HUES64 (cell line): ENCODE measurements around the gene CAPN2.

Experiments
- H3K27ac ChIP-seq: 2 replicates; pipeline ENCODE4 v1.7.0; 2013; ENCODE audit warnings: low read depth, low read length, inconsistent platforms
- H3K27me3 ChIP-seq: 2 replicates; pipeline ENCODE4 v1.6.1; 2013; ENCODE audit warnings: mild to moderate bottlenecking, low read length; ENCODE audit not compliant: insufficient read depth
- H3K36me3 ChIP-seq: 2 replicates; pipeline ENCODE4 v1.6.1; 2013; ENCODE audit warnings: mild to moderate bottlenecking, low read length; ENCODE audit not compliant: insufficient read depth
- H3K4me1 ChIP-seq: 2 replicates; pipeline ENCODE4 v1.6.1; 2013; ENCODE audit warnings: mild to moderate bottlenecking, low read length, moderate library complexity; ENCODE audit not compliant: insufficient read depth
- H3K4me3 ChIP-seq: 2 replicates; pipeline ENCODE4 v1.5.1; 2013; ENCODE audit warnings: mild to moderate bottlenecking, low read length, moderate library complexity
- H3K9ac ChIP-seq: 2 replicates; pipeline ENCODE4 v1.6.1; 2013; ENCODE audit warnings: mild to moderate bottlenecking, low read depth, low read length
- H3K9me3 ChIP-seq: 2 replicates; pipeline ENCODE4 v1.6.1; 2013; ENCODE audit warnings: low read depth, low read length; ENCODE audit not compliant: insufficient read depth
- WGBS: fragments of 150-250, 120-280 bp; methylation state at CpG from one replicate; pipeline ENCODE4 v1.1.7; 2013; ENCODE audit warnings: missing lambda C conversion rate; 5-methylcytosine and 5-hydroxymethylcytosine counted together

The CAPN2 gene

DNA sequence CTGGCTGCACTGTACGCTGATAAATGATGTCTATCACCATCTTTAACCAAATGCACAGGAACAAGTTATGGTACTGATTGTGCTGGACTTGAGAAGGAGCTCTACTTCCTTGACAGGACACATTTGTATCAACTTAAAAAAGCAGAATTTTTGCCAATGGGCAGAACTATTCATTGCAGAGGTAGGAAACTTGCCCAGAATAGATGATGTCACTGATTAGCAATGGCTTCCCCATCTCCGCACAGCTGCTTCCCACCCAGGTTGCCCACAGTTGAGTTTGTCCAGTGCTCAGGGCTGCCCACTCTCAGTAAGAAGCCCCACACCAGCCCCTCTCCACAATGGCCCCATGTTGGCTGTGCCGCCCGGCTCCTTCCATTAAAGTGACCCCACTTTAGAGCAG lies 33.4 kb downstream of the CAPN2 start:
- Histone ChIP-seq H3K9ac (no peak overlapping the region), H3K27ac (no peak overlapping the region), H3K4me3 (no peak overlapping the region), H3K4me1 (no peaks in the 10 kb centered on the region), H3K36me3 (peaks cover 18% of the 10 kb centered on the region; the same call in 1 of the 2 replicates), H3K27me3 (peaks cover 23% of the 10 kb centered on the region), H3K9me3 (no peaks in the 10 kb centered on the region)
- WGBS: 95% methylated on average over 4 of the region's 4 CpGs

- peaks cover 37% of the 10 kb centered on the region; the same call in 1 of the 2 replicates for H3K36me3 ChIP-seq
- WGBS: 80% methylated on average over 4 of the region's 4 CpGs
- H3K27ac ChIP-seq: no peak overlapping the region
- peaks cover 23% of the 10 kb centered on the region for H3K27me3 ChIP-seq
- no peak overlapping the region for H3K4me3 ChIP-seq
- no peak overlapping the region for H3K9ac ChIP-seq
- H3K4me1 ChIP-seq: peaks cover 7% of the 10 kb centered on the region
- no peaks in the 10 kb centered on the region for H3K9me3 ChIP-seq
These were observed 35.5 kb downstream of the CAPN2 start for GRCh38 chr1:223747838-223748335.

- Histone ChIP-seq H3K9me3 (no peaks in the 10 kb centered on the region), H3K4me1 (peaks cover 10% of the 10 kb centered on the region), H3K27ac (no peak overlapping the region), H3K27me3 (peaks cover 23% of the 10 kb centered on the region), H3K36me3 (peaks cover 42% of the 10 kb centered on the region; the same call in 1 of the 2 replicates), H3K9ac (peak overlapping the region; percentile 84), H3K4me3 (peak overlapping the region; percentile 76)
- 37% methylated on average over 18 of the region's 18 CpGs for WGBS
These were observed 36.0 kb downstream of the CAPN2 start for GRCh38 chr1:223748405-223748772.

- Histone ChIP-seq H3K27ac (peak overlapping the region; percentile 10; the same call in 1 of the 2 replicates), H3K9ac (peak overlapping the region; percentile 84), H3K36me3 (peaks cover 49% of the 10 kb centered on the region; the same call in 1 of the 2 replicates), H3K4me3 (peak overlapping the region; percentile 76), H3K27me3 (peaks cover 23% of the 10 kb centered on the region), H3K4me1 (peaks cover 10% of the 10 kb centered on the region), H3K9me3 (no peaks in the 10 kb centered on the region)
- whole genome bisulfite sequencing: 6% methylated on average over 61 of the region's 61 CpGs
These were observed 36.7 kb downstream of the CAPN2 start for GRCh38 chr1:223748773-223749733.

DNA sequence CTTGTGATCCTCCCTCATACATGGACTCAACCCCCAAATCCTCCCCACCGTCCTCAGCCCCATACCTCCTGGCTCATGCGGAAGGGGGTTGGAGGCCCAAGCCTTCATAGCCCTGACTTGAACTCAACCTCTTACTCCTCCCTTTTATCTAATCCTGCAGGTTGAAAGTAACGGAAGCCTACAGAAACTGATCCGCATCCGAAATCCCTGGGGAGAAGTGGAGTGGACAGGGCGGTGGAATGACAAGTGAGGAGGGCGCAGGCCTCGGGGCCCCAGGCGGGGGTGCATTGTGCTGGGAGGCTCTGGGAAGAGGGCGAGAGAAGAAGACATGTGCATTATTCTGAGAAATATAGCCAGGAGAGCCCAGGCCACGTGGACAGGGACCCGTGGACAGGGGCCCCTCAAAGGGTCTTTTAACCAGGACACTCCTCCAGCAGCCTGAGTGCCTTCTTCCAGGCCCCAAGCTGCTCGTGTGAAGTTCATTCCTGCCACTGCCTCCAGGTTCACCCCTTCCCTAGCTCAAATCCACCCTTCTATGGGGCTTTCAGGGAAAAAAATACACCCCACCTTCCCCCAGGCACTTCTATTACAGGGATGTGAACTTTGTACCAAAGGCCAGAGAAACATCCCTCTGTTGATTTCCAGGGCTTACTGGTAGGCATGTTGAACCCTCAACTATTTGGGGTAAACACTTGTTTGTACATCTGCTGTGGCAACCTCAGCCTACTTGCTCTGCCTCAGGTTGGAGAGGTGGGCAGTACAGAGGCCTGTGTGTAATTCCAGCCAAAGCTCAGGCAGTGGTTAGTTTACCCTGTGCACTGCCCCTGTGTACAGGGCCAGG lies 38.6 kb downstream of the CAPN2 start:
- H3K4me3 ChIP-seq: no peak overlapping the region
- 86% methylated on average over 13 of the region's 13 CpGs for WGBS
- no peaks in the 10 kb centered on the region for H3K9me3 ChIP-seq
- H3K36me3 ChIP-seq: peaks cover 58% of the 10 kb centered on the region; the same call in 1 of the 2 replicates
- H3K4me1 ChIP-seq: peaks cover 10% of the 10 kb centered on the region
- H3K9ac ChIP-seq: no peak overlapping the region
- peaks cover 23% of the 10 kb centered on the region for H3K27me3 ChIP-seq
- no peak overlapping the region for H3K27ac ChIP-seq

- Histone ChIP-seq H3K4me3 (no peak overlapping the region), H3K27ac (no peak overlapping the region), H3K9me3 (no peaks in the 10 kb centered on the region), H3K27me3 (peaks cover 23% of the 10 kb centered on the region), H3K4me1 (peaks cover 10% of the 10 kb centered on the region), H3K9ac (no peak overlapping the region), H3K36me3 (peaks cover 62% of the 10 kb centered on the region; the same call in 1 of the 2 replicates)
- WGBS: 99% methylated on average over 4 of the region's 4 CpGs
These were observed 39.4 kb downstream of the CAPN2 start for GRCh38 chr1:223751696-223752095.

DNA sequence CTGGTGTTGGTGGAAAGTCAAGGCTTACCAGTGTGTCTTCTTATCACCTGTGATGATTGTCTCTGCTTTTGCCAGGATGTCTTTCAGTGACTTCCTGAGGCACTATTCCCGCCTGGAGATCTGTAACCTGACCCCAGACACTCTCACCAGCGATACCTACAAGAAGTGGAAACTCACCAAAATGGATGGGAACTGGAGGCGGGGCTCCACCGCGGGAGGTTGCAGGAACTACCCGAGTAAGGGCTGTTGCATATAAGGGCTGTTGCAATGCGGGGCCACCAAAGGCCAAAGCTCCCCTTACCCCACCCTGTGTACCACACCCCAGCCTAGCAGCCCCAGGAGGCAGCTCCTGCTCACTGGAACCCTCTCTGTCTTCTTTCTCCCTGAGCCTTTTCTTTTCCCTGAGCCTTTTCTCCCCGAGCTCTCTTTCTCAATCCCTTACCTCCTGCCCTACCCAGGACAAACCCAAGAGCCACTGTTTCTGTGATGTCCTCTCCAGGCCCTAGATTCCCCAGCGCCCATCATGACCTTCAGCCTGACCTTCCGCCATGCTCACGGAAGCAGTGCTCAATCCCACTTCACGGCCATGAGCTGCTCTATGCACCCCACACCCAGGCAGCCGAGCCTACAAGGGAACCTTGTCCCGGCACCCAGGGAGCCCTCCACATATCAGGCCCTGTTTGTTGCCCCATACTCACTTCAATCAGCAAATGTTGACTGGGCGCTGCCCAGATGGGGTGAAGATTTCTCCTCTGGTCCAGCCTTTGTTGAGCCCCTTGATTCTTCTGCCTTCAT lies 40.6 kb downstream of the CAPN2 start:
- Histone ChIP-seq H3K27me3 (peaks cover 12% of the 10 kb centered on the region), H3K9me3 (no peaks in the 10 kb centered on the region), H3K4me1 (peaks cover 10% of the 10 kb centered on the region), H3K27ac (no peak overlapping the region), H3K9ac (no peak overlapping the region), H3K36me3 (peaks cover 59% of the 10 kb centered on the region; the same call in 1 of the 2 replicates), H3K4me3 (no peak overlapping the region)
- WGBS: 62% methylated on average over 15 of the region's 15 CpGs

- peaks cover 64% of the 10 kb centered on the region; the same call in 1 of the 2 replicates for H3K36me3 ChIP-seq
- H3K27ac ChIP-seq: no peak overlapping the region
- no peaks in the 10 kb centered on the region for H3K27me3 ChIP-seq
- no peaks in the 10 kb centered on the region for H3K9me3 ChIP-seq
- no peak overlapping the region for H3K9ac ChIP-seq
- no peak overlapping the region for H3K4me3 ChIP-seq
- 95% methylated on average over 17 of the region's 17 CpGs for WGBS
- H3K4me1 ChIP-seq: peaks cover 10% of the 10 kb centered on the region
These were observed 42.5 kb downstream of the CAPN2 start for GRCh38 chr1:223754681-223755431.

DNA sequence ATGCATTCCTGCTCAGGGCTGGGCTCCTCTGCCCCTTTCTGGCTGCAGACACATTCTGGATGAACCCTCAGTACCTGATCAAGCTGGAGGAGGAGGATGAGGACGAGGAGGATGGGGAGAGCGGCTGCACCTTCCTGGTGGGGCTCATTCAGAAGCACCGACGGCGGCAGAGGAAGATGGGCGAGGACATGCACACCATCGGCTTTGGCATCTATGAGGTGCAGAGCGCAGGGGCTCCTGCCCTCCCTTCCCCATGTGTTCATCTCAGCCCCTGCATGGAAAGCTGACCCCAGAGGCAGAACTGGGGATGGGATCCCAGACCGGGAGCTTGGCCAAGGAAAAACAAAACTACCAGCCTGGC lies 43.1 kb downstream of the CAPN2 start:
- Histone ChIP-seq H3K4me1 (peaks cover 10% of the 10 kb centered on the region), H3K27ac (no peak overlapping the region), H3K36me3 (peaks cover 63% of the 10 kb centered on the region; the same call in 1 of the 2 replicates), H3K9ac (no peak overlapping the region), H3K9me3 (no peaks in the 10 kb centered on the region), H3K27me3 (no peaks in the 10 kb centered on the region), H3K4me3 (no peak overlapping the region)
- 95% methylated on average over 9 of the region's 9 CpGs for WGBS
